ENCODE measurements around the gene USP3. TPM values are rescaled to one million over a fixed set of nuclear protein-coding genes. Genes with fewer than 3 reads are reported as not detected.
"Not testable (repeated sequence)": the region's sequence is repeated elsewhere in the genome, so short reads cannot be mapped to it uniquely, and the experiment has no call there.

The USP3 gene
- total RNA-seq, 1 donor from 2014 or later = 17.2 TPM

GRCh38 chr15:63610209-63610841 lies 105.9 kb downstream of the USP3 start:
- Histone ChIP-seq H3K27ac (replicated peaks) (peak overlapping the region; percentile 53), H3K4me1 (peaks cover 30% of the 10 kb centered on the region), H3K36me3 (peaks cover 64% of the 10 kb centered on the region), H3K4me3 (no peak overlapping the region), H3K27me3 (ENCODE audit: low read depth) (no peaks in the 10 kb centered on the region), H3K9me3 (replicated peaks) (no peaks in the 10 kb centered on the region)
- TF ChIP-seq, protein P1, sequence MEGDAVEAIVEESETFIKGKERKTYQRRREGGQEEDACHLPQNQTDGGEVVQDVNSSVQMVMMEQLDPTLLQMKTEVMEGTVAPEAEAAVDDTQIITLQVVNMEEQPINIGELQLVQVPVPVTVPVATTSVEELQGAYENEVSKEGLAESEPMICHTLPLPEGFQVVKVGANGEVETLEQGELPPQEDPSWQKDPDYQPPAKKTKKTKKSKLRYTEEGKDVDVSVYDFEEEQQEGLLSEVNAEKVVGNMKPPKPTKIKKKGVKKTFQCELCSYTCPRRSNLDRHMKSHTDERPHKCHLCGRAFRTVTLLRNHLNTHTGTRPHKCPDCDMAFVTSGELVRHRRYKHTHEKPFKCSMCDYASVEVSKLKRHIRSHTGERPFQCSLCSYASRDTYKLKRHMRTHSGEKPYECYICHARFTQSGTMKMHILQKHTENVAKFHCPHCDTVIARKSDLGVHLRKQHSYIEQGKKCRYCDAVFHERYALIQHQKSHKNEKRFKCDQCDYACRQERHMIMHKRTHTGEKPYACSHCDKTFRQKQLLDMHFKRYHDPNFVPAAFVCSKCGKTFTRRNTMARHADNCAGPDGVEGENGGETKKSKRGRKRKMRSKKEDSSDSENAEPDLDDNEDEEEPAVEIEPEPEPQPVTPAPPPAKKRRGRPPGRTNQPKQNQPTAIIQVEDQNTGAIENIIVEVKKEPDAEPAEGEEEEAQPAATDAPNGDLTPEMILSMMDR (IDR thresholded peaks at IDR 0.05; ENCODE audit: borderline replicate concordance) = peak; percentile 71
- intact Hi-C loops (cut with micrococcal nuclease) = no loop called here
- peak; percentile 40 for DNase-seq

GRCh38 chr15:63611177-63611576 lies 106.8 kb downstream of the USP3 start:
- peaks cover 72% of the 10 kb centered on the region for H3K36me3 ChIP-seq
- no peak for DNase-seq
- intact Hi-C loops (cut with micrococcal nuclease) = no loop called here
- no peak overlapping the region for H3K4me3 ChIP-seq
- TF ChIP-seq, protein P1 (IDR thresholded peaks at IDR 0.05; ENCODE audit: borderline replicate concordance) = no peak
- peak overlapping the region; percentile 53 for H3K27ac ChIP-seq (replicated peaks)
- no peaks in the 10 kb centered on the region for H3K9me3 ChIP-seq (replicated peaks)
- H3K27me3 ChIP-seq (ENCODE audit: low read depth) = no peaks in the 10 kb centered on the region
- H3K4me1 ChIP-seq = peaks cover 21% of the 10 kb centered on the region

- Histone ChIP-seq H3K27me3 (ENCODE audit: low read depth) (no peaks in the 10 kb centered on the region), H3K9me3 (replicated peaks) (no peaks in the 10 kb centered on the region), H3K36me3 (peaks cover 76% of the 10 kb centered on the region), H3K4me3 (no peak overlapping the region), H3K27ac (replicated peaks) (no peak overlapping the region), H3K4me1 (peaks cover 20% of the 10 kb centered on the region)
- TF ChIP-seq, protein P1 (IDR thresholded peaks at IDR 0.05; ENCODE audit: borderline replicate concordance) = no peak
- DNase-seq = no peak
- intact Hi-C loops (cut with micrococcal nuclease) = no loop called here
Observed at GRCh38 chr15:63612300-63612699, 107.9 kb downstream of the USP3 start.

DNA sequence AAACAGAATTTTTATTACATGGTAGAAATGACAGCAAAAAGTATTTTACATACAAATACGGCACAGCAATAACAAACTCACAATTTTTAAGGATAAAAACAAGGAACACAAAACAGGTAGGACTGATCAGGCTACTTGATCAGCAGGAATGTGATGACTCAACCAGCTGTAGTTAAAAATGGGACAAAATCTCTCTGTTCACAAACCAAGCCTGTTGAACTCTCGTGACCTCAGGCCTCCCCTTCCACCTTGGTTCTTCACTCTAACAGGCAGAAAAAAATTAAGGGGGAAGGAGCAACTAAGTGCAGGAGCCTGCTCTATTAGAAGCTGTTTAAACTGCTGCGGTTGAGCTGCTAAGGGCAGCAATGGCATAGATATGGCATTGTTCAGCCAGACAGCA lies 111.5 kb downstream of the USP3 start:
- no peak overlapping the region for H3K4me3 ChIP-seq
- no peaks in the 10 kb centered on the region for H3K9me3 ChIP-seq (replicated peaks)
- TF ChIP-seq, protein P1 (IDR thresholded peaks at IDR 0.05; ENCODE audit: borderline replicate concordance) = no peak
- H3K4me1 ChIP-seq = peaks cover 8% of the 10 kb centered on the region
- H3K36me3 ChIP-seq = peaks cover 55% of the 10 kb centered on the region
- intact Hi-C loops (cut with micrococcal nuclease) = no loop called here
- DNase-seq = no peak
- no peaks in the 10 kb centered on the region for H3K27me3 ChIP-seq (ENCODE audit: low read depth)
- no peak overlapping the region for H3K27ac ChIP-seq (replicated peaks)

DNA sequence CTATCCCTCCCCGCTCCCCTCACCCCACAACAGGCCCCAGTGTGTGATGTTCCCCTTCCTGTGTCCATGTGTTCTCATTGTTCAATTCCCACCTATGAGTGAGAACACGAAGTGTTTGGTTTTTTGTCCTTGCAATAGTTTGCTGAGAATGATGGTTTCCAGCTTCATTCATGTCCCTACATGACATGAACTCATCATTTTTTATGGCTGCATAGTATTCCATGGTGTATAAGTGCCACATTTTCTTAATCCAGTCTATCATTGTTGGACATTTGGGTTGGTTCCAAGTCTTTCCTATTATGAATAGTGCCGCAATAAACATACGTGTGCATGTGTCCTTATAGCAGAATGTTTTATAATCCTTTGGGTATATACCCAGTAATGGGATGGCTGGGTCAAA lies 112.8 kb downstream of the USP3 start:
- intact Hi-C loops (cut with micrococcal nuclease); DNase-seq; H3K27me3 ChIP-seq (ENCODE audit: low read depth); H3K27ac ChIP-seq (replicated peaks); H3K4me1 ChIP-seq; H3K4me3 ChIP-seq; H3K9me3 ChIP-seq (replicated peaks): not testable (repeated sequence)
- H3K36me3 ChIP-seq = peaks cover 56% of the 10 kb centered on the region

DNA sequence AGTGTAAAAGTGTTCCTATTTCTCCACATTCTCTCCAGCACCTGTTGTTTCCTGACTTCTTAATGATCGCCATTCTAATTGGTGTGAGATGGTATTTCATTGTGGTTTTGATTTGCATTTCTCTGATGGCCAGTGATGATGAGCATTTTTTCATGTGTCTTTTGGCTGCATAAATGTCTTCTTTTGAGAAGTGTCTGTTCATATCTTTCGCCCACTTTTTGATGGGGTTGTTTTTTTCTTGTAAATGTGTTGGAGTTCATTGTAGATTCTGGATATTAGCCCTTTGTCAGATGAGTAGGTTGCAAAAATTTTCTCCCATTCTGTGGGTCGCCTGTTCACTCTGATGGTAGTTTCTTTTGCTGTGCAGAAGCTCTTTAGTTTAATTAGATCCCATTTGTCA lies 113.2 kb downstream of the USP3 start:
- H3K4me1 ChIP-seq; H3K4me3 ChIP-seq; DNase-seq; H3K9me3 ChIP-seq (replicated peaks); H3K27me3 ChIP-seq (ENCODE audit: low read depth); intact Hi-C loops (cut with micrococcal nuclease); H3K27ac ChIP-seq (replicated peaks): not testable (repeated sequence)
- H3K36me3 ChIP-seq = peaks cover 56% of the 10 kb centered on the region

DNA sequence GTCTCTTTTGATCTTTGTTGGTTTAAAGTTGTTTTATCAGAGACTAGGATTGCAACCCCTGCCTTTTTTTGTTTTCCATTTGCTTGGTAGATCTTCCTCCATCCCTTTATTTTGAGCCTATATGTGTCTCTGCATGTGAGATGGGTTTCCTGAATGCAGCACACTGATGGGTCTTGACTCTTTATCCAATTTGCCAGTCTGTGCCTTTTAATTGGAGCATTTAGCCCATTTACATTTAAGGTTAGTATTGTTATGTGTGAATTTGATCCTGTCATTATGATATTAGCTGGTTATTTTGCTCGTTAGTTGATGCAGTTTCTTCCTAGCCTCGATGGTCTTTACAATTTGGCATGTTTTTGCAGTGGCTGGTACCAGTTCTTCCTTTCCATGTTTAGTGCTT lies 116.4 kb downstream of the USP3 start:
- H3K27me3 ChIP-seq (ENCODE audit: low read depth); intact Hi-C loops (cut with micrococcal nuclease): not testable (repeated sequence)
- H3K36me3 ChIP-seq = peaks cover 60% of the 10 kb centered on the region

More for the DNA sequence above, 116.4 kb downstream of the USP3 start:
- H3K9me3 ChIP-seq (replicated peaks); H3K4me1 ChIP-seq; H3K27ac ChIP-seq (replicated peaks); DNase-seq; H3K4me3 ChIP-seq: not testable (repeated sequence)

Measured in left ventricle myocardium inferior (tissue), 1 donor.